ENCODE results near the gene OR2B3. TPM values are rescaled to one million over a fixed set of nuclear protein-coding genes. Genes with fewer than 3 reads are reported as not detected.

OR2B3 gene
- total RNA-seq, 4 donors from 2014 or later: not detected

DNA sequence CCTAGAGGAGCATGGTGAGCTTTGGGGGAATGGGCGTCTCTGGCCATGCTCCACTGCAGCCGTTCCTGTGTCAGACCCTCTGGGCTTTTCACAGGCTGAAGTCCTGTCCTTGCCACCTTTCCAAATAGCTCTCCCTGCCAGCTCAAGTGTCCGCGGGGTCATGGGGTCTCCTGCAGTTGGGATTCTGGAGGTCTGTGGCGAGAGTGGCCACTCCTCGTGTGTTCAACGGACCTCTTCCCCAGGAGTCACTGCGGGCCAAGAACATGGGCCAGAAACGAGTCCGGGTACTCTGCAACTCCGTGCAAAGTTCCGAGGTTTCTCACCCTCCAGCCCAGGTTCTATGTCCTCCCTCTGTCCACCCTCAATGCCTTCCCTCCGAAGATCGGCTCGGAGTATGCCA is 4.7 kb downstream of the OR2B3 start:
- DNase-seq: no peak
- in situ Hi-C loops (cut with MboI; ENCODE audit: low sequenced_read_pairs in 4 of 4): no loop called here
- intact Hi-C loops (cut with DNase I; ENCODE audit: low total_unique reads): no loop called here
- no peaks in the 10 kb centered on the region for H3K36me3 ChIP-seq
- no peaks in the 10 kb centered on the region for H3K9me3 ChIP-seq
- no peak for ATAC-seq
- TF ChIP-seq, protein P1, sequence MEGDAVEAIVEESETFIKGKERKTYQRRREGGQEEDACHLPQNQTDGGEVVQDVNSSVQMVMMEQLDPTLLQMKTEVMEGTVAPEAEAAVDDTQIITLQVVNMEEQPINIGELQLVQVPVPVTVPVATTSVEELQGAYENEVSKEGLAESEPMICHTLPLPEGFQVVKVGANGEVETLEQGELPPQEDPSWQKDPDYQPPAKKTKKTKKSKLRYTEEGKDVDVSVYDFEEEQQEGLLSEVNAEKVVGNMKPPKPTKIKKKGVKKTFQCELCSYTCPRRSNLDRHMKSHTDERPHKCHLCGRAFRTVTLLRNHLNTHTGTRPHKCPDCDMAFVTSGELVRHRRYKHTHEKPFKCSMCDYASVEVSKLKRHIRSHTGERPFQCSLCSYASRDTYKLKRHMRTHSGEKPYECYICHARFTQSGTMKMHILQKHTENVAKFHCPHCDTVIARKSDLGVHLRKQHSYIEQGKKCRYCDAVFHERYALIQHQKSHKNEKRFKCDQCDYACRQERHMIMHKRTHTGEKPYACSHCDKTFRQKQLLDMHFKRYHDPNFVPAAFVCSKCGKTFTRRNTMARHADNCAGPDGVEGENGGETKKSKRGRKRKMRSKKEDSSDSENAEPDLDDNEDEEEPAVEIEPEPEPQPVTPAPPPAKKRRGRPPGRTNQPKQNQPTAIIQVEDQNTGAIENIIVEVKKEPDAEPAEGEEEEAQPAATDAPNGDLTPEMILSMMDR (IDR thresholded peaks at IDR 0.05 in 4 of 5, conservative IDR thresholded peaks at IDR 0.05 in 1 of 5): no peak
- TF ChIP-seq POLR2A (IDR thresholded peaks at IDR 0.05): no peak
- H3K4me1 ChIP-seq: no peaks in the 10 kb centered on the region
- H3K27me3 ChIP-seq: no peaks in the 10 kb centered on the region
- H3K27ac ChIP-seq: no peak overlapping the region
- H3K4me3 ChIP-seq: no peak overlapping the region

DNA sequence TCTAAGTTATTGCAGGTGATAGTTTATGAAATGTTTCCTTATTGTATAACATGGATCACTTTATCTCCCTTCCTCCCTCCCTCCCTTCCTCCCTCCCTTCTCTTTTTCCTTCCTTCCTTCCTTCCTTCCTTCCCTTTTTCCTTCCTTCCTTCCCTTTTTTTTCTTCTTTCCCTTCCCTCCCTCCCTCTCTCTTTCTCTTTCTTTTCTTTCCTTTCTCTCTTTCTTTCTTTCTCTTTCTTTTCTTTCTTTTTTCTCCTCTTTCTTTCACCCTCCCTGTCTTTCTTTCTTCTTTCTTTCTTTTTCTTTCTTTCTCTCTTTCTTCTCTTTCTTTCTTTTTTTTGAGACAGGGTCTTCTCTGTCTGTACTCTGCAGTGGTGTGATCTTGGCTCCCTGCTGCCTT is 5.8 kb downstream of the OR2B3 start:
- H3K9me3 ChIP-seq: no peaks in the 10 kb centered on the region
- no peaks in the 10 kb centered on the region for H3K4me1 ChIP-seq
- no peak overlapping the region for H3K27ac ChIP-seq
- no peaks in the 10 kb centered on the region for H3K36me3 ChIP-seq
- intact Hi-C loops (cut with DNase I; ENCODE audit: low total_unique reads): no loop called here
- ATAC-seq: no peak
- TF ChIP-seq, protein P1 (IDR thresholded peaks at IDR 0.05 in 4 of 5, conservative IDR thresholded peaks at IDR 0.05 in 1 of 5): no peak
- no peak for TF ChIP-seq POLR2A (IDR thresholded peaks at IDR 0.05)
- in situ Hi-C loops (cut with MboI; ENCODE audit: low sequenced_read_pairs in 4 of 4): no loop called here
- H3K27me3 ChIP-seq: no peaks in the 10 kb centered on the region
- DNase-seq: no peak
- H3K4me3 ChIP-seq: no peak overlapping the region

DNA sequence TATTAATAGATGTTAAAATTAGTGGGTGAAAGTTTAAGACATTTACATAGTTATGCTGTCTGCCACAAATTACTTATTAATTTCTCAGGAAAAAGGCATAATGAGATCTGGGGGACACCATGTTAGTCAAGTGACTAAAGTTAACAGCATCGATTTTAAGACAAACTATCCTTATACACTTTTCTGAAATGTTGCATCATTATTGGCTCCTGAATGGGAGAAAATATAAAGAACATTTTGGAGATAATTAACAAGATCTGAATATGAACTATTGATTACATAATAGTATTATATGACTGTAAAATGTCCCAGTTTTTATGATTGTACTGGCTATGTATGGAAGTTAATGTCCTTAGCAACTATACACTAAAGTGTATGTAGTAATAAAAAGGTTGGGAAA is 7.9 kb downstream of the OR2B3 start:
- no peaks in the 10 kb centered on the region for H3K9me3 ChIP-seq
- no peak for TF ChIP-seq POLR2A (IDR thresholded peaks at IDR 0.05)
- TF ChIP-seq, protein P1 (IDR thresholded peaks at IDR 0.05 in 4 of 5, conservative IDR thresholded peaks at IDR 0.05 in 1 of 5): no peak
- no peaks in the 10 kb centered on the region for H3K27me3 ChIP-seq
- no peak overlapping the region for H3K4me3 ChIP-seq
- H3K4me1 ChIP-seq: no peaks in the 10 kb centered on the region
- DNase-seq: no peak
- intact Hi-C loops (cut with DNase I; ENCODE audit: low total_unique reads): no loop called here
- no peak overlapping the region for H3K27ac ChIP-seq
- ATAC-seq: no peak
- in situ Hi-C loops (cut with MboI; ENCODE audit: low sequenced_read_pairs in 4 of 4): no loop called here
- H3K36me3 ChIP-seq: no peaks in the 10 kb centered on the region

DNA sequence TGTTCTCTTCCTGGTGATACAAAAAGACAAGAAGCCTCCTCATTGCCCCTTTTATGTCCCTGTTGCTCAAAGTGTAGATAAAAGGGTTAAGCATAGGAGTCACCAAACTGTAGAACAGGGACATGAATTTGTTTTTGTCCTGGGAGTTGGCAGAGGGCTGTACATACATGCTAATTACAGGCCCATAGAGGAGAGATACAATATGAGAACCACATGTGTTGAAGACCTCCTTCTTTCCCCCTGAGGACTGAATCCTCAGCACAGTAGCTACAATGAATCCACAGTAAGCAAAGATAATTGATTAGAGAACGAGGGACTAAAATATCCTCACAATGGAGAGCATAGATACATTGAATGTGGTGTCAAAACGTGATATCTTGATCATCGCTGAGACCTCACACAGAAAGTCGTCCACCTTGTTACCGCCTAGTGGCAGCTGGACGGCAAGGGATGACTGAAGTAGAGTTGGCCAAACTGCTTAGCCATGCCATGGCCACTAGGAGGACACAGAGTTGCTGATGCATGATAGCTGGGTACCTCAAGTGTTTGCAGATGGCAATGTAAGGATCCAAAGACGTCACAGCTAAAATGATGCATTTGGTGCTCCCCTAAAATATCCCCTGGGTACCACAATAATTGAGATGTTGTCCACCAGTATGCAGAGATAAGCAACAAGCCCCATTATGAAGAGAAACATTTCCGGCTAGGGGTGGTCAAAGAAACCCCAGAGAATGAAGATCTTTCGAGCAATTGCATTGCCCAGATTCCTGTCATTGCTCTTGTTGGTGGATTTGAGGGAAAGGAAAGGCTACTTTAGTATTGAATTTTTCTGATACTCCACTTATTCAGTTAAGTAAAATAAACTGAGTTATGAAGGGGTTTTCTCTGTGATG is 15.0 kb downstream of the OR2B3 start:
- H3K27ac ChIP-seq: no peak overlapping the region
- TF ChIP-seq, protein P1 (IDR thresholded peaks at IDR 0.05 in 4 of 5, conservative IDR thresholded peaks at IDR 0.05 in 1 of 5): peak in 1 of 5 experiments; percentile 20
- TF ChIP-seq POLR2A (IDR thresholded peaks at IDR 0.05): no peak
- in situ Hi-C loops (cut with MboI; ENCODE audit: low sequenced_read_pairs in 4 of 4): no loop called here
- H3K36me3 ChIP-seq: no peaks in the 10 kb centered on the region
- DNase-seq (no peak), ATAC-seq (no peak)
- no peaks in the 10 kb centered on the region for H3K9me3 ChIP-seq
- no peak overlapping the region for H3K4me3 ChIP-seq
- intact Hi-C loops (cut with DNase I; ENCODE audit: low total_unique reads): no loop called here
- H3K4me1 ChIP-seq: no peaks in the 10 kb centered on the region
- H3K27me3 ChIP-seq: no peaks in the 10 kb centered on the region

All from gastrocnemius medialis (tissue), 4 donors.